Head of caudate nucleus (tissue), 42 donors: ENCODE data around the gene MICAL2.

ENCODE experiments used
- DNase-seq, 42 donors: peaks; one replicate each; pipeline versions ENCODE4 v3.0.0 to v3.0.0-alpha.2; 2020 to 2021; ENCODE audit warnings: mixed read lengths in 7 of 42
- intact Hi-C: fragments of 100-400 bp; cut with DNase I; formaldehyde crosslinking; loops from one replicate; pipeline ENCODE4 v1.15.0; 2022

The MICAL2 gene

DNA sequence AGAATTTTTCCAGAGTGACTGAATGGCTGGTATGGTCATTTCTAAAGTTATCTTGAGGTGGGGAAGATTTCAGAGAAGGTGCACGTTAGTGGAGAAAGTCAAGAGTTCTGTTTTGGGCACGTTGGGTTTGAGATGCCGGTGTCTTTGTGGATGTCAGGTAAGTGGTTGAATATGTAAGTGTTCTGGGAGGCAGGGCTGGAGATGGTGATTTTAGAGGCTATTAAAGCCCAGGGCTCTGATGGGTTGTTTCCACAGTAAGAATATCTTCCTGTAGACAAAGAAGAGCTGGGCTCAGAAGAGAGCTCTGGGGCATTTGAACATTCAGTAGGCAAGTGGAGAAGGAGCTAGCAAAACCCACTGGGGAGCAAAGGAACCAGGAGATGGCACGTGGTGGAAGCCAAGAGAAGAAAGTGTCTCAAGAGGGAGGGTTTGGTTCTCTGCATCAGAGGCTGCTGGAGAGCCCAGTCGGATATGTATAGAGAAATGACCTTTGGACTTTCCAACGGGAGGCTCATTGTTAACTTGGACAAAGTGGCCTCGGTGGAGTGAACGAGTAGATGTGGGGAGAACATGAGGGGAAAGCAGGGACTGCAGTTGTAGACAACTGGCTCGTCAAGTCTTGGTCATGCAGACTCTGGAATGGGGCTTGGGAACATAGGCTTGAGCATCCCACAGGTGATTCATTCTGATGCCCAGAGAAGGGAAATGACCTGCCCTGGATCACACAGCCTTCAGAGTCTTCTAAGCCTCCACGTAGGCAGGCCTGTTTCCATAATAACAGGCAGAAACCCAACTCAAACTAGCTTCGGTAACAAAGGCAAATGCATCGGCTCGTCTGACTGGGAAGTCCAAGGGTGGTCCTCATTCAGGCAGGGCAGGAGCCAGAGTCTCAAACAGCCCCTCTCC is 168.6 kb downstream of the MICAL2 start:
- peak in 4 of 42 donors; percentile 9 to 33 (median 13) for DNase-seq
- intact Hi-C loops: no loop called here

DNA sequence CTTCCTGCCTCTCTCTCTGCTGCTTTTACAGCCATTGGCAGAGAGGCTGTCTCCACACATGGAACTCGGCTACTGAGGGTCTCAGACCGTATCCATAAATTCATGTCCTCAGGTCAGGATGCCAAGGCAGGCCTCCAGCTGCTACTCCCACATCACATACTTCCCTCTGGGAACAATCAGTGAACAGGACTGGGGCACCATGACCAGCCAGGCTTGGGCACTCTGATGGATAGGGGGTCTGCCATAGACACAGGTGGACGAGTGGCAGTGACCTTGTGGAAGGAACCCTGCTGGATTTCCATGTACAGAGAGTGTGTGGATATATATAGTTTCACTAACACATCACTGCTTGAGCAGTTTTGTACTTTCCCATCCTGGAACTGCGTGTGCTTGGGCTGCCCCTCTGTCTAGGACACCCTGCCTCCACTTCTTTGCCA is 169.3 kb downstream of the MICAL2 start:
- peak in 3 of 42 donors; percentile 9 to 33 (median 23) for DNase-seq

DNA sequence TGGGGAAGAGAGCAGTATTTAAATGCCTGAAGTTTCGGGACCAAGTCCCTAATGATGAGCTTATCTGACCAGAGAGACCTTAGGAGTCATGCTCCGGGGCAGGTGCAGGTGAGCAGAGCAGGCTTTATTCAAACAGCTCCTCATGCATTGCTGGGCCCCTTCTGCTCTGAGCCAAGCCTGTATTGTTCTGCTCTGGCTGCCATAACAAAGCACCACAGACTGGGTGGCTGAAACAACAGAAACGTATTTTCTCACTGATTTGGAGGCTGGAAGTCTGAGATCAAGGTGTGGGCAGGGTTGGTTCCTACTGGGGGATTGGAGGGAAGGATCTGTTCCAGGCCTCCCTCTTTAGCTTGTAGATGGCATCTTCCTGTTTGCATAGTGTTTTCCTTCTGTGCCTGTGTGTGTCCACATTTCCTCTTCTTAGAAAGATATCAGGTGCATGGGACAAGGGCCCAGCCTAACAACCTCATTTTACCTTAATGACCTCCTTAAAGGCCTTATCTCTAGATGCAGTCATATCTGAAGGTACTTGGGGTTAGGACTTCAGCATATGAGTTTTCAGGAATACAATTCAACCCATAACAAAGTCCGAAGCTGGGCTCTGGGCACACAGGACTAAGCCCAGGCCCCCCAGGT is 169.9 kb downstream of the MICAL2 start:
- peak in 4 of 42 donors; percentile 4 to 17 (median 9) for DNase-seq
- intact Hi-C loops: loop anchor here (2.0 to 10.0 kb wide), 3 partner anchors 234 to 476 kb away; no protein-coding TSS in a partner anchor

More for the DNA sequence above, 169.3 kb downstream of the MICAL2 start:
- intact Hi-C loops: loop anchor here (2.0 to 10.0 kb wide), 3 partner anchors 233 to 475 kb away; no protein-coding TSS in a partner anchor

DNA sequence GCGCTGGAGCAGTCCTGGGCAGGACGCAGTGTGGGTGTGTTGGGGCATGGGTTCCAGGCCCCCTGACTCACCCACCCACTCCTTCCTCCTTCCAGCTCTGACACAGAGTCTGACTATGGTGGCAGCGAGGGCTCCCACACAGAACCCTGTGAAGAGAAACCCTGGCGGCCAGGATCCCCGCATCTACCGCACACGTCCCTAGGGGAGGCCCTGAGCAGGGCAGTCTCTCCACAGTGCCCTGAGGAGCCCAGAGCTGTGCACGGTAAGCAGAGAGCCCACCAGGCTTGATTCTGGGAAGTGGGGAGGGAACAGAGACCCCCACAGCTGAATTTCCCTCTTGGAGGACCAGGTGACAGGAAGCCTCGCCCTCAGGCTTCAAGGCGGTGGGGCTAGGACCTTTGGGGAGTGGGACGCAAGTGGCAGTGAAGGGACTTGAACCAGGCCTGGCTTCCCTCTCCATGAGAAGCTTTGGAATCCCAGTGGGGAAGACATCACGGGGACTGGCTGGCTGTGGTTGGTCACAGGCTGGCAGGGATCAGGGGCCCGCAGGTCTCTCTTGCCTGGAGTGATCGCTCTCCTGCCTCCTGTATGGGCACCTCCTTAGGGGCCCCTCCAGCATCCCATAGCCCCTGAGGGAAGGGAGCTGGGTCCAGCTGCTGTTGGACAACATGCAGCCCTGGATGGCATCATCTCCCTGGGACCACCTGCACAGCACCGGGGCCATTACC is 170.6 kb downstream of the MICAL2 start:
- peak in 4 of 42 donors; percentile 11 to 36 (median 24) for DNase-seq
- intact Hi-C loops: loop anchor here (2.0 to 10.0 kb wide), 3 partner anchors 234 to 476 kb away; no protein-coding TSS in a partner anchor

DNA sequence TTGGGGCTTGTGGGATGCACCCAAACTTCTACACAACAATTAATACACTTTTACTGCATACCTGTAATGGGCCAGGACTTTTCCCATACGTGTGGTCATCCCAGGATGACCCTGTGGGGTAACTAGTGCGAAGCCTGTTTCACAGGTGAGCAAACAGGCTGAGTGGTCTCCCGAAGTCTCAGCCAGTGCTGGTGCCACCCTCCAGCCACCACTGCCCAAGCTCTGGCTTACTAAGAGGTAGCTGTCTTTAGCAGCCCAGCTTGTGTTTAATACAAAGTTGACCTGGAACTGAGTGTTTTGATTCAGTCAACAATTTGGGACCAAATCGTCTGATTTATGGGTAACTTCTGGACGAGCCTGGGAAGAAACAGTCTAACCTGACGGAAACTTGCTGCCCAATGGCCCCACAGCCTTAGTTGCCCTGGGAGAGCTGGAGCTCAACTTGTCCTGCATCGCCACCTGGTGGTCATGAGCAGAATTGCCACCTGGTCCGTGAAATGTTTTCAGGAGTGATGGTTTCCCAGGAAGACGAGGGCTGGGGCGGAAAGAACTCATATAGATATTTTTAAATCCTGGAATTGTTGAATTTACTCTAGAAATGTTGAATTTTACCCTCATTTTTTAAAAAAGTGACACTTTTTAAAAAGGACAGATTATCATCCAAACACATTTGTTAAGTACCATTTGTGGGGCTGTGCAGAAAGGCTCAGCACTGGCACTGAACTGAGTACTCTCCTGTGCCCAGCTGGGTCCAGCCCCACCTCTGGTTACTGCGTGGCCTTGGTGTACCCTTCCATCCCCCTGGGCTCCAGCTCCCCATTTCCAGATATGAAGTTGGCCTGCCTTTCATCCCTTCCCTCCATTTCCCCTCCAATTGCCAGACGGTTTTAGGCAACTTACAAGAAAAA is 171.4 kb downstream of the MICAL2 start:
- intact Hi-C loops: loop anchor here (2.0 to 10.0 kb wide), 3 partner anchors 235 to 477 kb away; no protein-coding TSS in a partner anchor
- peak; percentile 52 to 97 (median 91) for DNase-seq

DNA sequence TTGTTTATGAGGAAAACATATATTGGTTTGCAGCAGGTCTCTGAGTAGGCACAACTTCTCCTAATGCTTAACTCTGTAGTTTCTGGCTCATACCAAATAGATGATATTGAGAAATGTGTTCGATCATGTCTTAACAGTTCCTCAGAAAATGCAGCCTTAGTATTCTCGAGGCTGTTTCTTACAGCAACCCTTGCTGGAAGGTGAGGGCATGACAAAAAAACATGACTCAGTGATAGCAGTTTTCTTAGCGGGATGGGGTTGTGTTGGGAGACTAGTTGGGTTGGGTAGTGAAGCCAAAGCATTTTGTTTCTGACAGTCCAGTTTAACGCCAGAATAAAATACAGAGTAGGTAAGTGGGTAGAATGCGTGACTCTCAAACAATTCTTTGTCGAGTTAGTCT is 172.3 kb downstream of the MICAL2 start:
- peak in 1 of 42 donors; percentile 22 for DNase-seq
- intact Hi-C loops: loop anchor here (10.0 kb wide), 2 partner anchors 348 to 478 kb away; no protein-coding TSS in a partner anchor

DNA sequence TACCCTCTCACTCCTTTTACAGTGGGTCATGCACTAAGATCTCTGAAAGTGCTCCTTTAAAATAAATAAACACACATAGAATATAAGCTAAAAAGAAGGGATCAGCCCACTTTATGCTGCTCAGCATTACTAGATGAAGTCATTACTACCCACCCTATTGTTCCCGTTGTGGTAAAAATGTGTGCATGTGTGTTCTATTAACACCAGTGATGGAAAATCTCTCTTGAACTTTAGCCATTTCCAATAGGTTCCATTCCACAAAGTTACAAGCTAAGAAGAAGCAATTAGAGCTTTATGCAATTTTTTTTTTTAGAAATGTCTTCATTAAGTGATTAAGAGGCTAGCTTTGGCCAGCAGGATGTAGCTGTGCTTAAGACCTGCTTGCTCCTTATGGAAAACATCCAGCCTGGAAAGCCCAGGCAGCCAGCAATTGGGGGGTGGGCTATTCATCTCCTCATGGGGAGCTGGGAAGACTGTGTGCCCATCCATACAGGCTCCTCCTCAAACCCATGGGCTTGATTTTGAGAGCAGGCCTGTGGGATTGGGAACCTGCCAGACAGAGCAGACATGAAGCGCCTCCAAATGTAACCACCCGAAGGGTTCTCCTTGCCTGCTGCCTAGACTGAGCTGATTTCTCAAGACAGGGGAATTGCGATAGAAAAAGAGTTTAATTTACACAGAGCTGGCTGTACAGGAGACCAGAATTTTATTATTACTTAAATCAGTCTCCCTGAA is 174.1 kb downstream of the MICAL2 start:
- peak in 6 of 42 donors; percentile 1 to 37 (median 18) for DNase-seq
- intact Hi-C loops: loop anchor here (5.0 to 10.0 kb wide), 3 partner anchors 350 to 613 kb away; no protein-coding TSS in a partner anchor

DNA sequence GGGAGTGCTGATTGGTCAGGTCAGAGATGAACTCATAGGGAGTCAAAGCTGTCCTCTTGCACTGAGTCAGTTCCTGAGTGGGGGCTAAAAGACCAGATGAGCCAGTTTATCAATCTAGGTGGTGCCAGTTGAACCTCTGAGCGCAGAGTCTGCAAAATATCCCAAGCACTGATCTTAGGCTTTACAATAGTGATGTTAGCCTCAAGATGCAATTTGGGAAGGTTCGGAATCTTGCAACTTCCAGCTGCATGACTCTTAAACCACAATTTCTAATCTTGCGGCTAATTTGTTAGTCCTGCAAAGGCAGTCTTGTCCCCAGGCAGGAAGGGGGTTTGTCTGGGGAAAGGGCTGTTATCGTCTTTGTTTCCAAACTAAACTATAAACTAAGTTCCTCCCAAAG is 174.7 kb downstream of the MICAL2 start:
- peak in 2 of 42 donors; percentile 3 for DNase-seq
- intact Hi-C loops: loop anchor here (5.0 to 10.0 kb wide), 3 partner anchors 350 to 612 kb away; no protein-coding TSS in a partner anchor

DNA sequence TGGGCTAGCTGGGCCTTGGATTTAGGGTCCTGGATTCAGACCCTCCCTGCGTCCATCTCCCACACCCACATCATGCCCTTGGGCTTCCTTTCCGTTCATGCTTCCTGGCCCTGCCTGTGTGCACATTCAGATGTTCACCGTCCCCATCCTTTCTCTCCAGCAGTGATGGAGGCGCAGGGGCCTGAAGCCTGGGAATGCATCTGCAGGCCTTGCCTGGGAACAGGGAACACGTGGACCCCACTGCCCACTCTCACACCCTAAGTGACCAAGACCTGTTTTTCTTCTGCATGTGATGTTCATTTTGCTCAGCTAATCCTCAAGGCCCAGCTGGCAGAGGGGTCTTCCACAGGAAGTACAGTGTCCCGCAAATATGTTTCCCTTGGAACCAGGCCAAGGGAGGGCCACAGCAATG is 175.4 kb downstream of the MICAL2 start:
- intact Hi-C loops: loop anchor here (5.0 to 10.0 kb wide), 3 partner anchors 351 to 611 kb away; no protein-coding TSS in a partner anchor
- peak in 6 of 42 donors; percentile 4 to 29 (median 14) for DNase-seq

DNA sequence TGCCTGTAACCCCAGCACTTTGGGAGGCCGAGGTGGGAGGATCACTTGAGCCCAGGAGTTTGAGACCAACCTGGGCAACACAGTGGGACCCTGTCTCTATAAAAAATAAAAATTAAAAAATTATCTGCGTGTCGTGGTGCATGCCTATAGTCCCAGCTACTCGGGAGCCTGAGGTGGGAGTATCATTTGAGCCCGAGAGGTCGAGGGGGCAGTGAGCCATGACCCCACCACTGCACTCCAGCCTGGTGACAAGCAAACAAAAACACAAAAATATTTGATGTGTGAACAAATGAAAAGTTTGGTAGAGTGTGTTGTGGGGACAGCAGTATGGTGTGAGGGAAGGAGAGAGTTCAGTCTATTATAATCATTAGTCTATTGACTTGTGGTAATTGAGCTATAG is 176.2 kb downstream of the MICAL2 start:
- intact Hi-C loops: loop anchor here (5.0 to 10.0 kb wide), 3 partner anchors 352 to 611 kb away; no protein-coding TSS in a partner anchor
- DNase-seq: peak in 3 of 42 donors; percentile 8 to 29 (median 9)

DNA sequence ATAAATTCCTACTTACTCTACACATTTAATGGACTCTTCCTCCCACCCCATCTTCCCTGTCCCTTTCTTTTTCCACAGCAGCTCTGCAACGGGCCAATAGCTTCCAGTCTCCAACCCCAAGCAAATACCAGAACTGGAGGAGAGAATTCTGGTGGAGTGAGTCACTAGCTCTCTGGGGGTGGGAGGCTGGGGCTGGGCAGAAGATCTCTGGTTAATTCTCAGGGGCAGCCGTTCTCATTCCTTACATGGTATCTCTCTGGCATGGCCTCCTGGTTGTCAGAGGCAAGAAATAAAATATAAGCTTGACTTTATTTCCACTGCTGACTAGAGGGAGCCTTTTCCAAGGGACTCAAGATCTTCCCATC is 176.6 kb downstream of the MICAL2 start:
- peak in 3 of 42 donors; percentile 3 to 32 (median 24) for DNase-seq
- intact Hi-C loops: loop anchor here (5.0 to 10.0 kb wide), 3 partner anchors 352 to 610 kb away; no protein-coding TSS in a partner anchor

DNA sequence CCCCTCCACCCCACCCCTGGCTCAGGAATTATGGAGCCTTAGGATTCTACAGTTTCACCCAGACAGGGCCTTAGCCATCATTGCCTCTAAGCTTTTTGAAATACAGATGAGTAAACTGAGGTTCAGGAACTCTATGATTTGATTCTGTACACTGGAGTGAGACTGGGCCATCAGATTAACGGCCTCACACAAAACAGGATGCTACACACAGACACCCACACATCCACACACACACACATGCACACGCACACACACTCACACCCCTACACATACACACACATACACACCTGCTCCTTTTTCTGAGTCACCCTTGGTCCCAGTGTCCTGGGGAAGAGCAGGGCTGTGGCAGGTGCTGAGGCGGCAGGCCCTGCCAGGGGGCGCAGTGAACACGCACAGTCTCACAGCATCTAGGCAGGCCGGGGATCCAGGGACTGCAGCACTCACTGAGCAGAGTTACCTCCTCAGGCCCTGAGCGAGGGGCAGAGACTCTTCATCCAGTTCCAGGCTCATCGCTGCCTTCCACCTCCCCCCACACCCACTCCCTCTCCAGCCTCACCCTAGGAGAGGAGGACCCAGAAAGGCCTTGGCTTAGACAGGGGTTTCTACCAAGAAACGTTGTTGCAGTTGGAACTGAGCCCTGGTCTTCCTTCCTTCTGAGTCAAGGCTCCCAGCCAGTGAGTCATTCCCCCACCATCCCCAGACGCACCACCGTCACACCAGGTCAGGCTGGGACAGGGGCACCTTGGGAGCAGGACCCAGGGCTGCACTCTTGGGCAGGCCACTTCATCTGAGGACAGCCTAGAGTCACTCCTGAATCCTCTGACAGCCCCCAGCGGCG is 177.2 kb downstream of the MICAL2 start:
- intact Hi-C loops: loop anchor here (5.0 to 10.0 kb wide), 3 partner anchors 353 to 610 kb away; no protein-coding TSS in a partner anchor
- DNase-seq: peak in 6 of 42 donors; percentile 7 to 39 (median 29)

DNA sequence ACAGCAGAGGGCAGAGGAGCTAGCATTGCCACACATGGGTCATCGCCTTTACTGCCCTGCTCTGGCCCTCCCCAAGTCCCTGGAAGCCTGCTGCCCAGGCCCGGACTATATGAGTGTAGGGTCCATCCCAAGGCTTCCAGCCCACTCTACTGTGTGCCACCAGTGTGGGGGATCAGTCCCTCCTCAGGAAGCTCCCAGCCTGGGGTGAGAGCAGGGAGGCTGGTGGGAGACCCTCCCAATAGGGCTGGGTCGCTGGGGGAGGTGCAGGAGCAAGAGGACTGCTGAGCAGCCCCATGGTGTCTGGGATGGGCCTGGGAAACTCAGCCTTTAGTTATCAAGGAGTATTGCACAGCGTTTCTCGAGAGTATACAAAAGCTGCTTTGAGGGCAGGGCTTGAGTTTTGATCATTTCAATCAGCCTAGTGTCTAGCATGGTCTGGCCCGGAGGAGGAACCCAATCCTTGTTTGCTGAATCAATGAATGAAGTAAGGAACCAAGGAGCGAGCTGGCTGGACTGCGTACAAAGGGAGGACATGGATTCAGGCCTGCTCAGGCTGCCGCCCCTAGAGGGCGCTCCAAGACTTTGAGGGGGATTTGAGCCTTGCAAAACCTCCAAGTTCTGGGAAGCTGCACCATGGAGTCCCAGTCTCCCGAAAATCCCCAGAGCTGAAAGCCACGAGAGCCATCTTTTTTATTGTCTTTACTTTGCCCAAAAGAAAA is 178.0 kb downstream of the MICAL2 start:
- DNase-seq: peak; percentile 71 to 94 (median 88)
- intact Hi-C loops: loop anchor here (5.0 to 10.0 kb wide), 3 partner anchors 354 to 609 kb away; no protein-coding TSS in a partner anchor

DNA sequence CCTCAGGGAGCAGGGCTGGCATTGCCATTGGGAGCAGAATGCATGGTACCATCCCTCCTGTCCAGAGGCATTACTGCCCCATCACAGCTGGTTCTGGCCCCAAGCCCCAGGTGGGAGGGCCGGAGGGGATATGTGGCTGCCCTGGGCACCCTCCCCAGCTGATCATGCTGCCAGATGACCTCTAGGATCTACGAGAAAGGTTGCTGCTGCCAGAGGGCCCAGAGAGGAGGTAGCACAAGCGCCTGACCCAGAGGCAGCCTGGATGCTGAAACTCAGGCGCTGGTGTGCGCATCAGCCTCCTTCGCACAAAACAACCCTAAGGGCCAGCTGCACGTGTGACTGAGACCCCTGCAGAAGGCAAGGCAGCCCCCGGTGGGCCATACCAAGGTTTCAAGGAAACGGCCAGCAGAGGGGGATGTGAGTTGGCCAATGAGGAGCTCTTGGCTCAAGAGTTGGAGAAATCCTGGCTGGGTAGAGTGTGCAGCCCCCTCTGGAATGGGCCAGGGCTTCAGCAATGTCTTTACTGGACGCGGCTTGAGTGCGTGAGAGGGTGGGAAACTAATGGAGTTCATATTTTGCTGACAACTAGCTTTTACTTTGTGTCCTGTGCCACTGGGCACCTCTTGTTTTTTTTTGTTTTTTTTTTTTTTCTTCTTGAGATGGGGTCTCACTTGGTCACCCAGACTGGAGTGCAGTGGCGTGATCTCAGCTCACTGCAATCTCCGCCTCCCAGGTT is 178.7 kb downstream of the MICAL2 start:
- DNase-seq: peak in 2 of 42 donors; percentile 15 to 32
- intact Hi-C loops: loop anchor here (5.0 to 10.0 kb wide), 3 partner anchors 354 to 608 kb away; no protein-coding TSS in a partner anchor
